Inferior parietal cortex (tissue), 1 donor: Measurements from ENCODE around the gene POLR2C.
"Not testable (repeated sequence)": the region's sequence is repeated elsewhere in the genome, so short reads cannot be mapped to it uniquely, and the experiment has no call there.

Experiments
- DNase-seq: peaks from one replicate; pipeline ENCODE4 v3.0.0-alpha.2; 2016; ENCODE audit errors: extremely low spot score

Gene POLR2C

GRCh38 chr16:57479205-57479975 is 16.9 kb downstream of the POLR2C start:
- no peak for DNase-seq

DNA sequence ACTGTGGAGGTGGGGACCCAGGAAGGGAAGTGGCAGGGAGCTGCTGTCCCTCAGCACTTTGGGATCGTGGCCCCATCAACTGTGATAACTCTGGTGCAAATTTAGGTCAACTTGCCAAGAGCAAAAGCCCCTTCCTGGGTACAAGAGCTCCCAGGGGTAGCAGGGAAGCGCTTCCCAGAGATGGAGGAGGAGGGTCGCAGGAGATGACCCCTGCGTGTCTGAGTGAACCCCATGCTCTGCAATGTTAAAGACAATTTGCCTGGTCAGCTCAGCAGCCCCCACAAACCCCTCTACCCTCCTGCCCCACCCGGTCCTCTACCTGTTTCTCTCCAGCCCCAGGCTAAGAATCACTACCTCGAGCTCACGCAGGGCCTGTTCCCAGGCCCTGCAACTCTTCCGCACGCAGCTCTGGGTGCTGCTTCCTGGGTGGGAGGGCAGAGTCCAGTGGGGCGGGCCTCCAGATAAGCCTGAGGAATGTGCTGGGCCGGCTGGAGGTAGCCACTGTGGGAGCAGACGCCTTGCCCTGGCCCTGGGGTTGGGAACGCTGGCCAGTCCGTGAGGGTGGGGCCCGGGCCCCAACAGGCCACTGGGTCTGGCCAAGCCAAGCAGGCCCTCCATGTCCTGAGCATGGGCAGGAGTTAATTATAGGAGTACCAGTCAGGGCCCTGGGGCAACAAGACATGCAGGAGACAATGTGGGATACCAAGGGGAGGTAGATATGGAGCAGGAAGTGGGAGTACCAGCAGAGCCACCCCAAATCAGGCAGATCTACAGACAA is 17.7 kb downstream of the POLR2C start:
- DNase-seq = no peak

GRCh38 chr16:57480754-57481230 is 18.3 kb downstream of the POLR2C start:
- no peak for DNase-seq

GRCh38 chr16:57481421-57481820 is 18.9 kb downstream of the POLR2C start:
- DNase-seq = no peak

DNA sequence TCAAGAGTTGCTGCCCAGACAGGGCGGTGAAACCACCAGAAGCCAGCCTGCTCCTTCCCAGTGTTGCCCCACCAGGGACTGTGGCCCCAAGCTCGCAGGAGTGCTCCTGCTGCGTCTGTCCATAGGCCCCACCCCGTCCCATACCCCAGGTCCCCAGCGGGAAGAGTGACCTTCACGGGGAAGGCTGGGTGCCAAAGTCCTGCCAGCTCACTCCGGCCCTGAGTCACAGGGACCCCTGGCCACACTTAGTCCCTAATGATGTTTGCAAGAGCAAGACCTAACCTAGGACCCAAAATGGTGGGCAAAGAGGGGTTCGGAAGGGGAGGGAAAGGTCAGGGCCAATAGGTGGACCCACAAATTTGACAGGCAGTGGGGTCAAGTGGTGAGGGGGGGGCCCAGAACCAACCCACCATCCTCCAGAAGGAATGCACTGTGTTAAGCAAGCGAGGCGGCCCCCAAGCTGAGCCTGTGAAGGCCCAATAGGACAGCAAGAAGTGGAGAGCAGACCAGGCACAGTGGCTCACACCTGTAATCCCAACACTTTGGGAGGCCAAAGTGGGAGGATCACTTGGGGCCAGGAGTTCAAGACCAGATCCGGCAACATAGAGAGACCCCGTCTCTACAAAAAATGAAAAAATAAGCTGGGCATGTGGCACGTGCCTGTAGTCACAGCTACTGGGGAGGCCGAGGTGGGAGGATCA is 20.5 kb downstream of the POLR2C start:
- no peak for DNase-seq

- no peak for DNase-seq
Observed at GRCh38 chr16:57483725-57484514, 21.4 kb downstream of the POLR2C start.

DNA sequence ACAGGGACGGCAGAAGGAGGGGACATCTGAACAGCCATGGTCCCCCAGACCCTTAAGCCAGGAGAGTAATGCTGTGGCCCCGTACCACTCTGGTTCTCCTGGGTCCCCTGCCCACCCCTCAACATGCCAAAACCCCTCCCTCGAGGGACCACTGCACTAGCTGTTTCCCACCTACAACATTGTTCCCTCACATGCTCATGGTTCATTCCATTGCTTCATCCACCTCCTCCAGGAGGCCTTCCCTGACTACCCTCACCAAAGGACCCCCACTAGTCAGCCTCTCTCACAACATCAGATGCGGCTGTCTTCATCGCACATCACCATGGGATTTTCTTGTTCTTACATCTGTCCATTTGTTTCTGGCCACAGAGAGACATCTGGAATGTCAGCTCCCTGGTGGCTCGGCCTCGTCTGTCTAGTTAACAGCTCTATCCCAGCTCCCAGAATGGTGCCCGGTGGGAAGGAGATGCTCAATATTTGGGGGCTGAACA is 22.1 kb downstream of the POLR2C start:
- DNase-seq = no peak

- no peak for DNase-seq
Observed at GRCh38 chr16:57485091-57485915, 22.8 kb downstream of the POLR2C start.

- no peak for DNase-seq
Observed at GRCh38 chr16:57485916-57486857, 23.7 kb downstream of the POLR2C start, which contains the start of gene DOK4. Gene DOK4 (minus strand): TSS chr16:57486493. CDS start chr16:57479507, 6,986 bp downstream.

DNA sequence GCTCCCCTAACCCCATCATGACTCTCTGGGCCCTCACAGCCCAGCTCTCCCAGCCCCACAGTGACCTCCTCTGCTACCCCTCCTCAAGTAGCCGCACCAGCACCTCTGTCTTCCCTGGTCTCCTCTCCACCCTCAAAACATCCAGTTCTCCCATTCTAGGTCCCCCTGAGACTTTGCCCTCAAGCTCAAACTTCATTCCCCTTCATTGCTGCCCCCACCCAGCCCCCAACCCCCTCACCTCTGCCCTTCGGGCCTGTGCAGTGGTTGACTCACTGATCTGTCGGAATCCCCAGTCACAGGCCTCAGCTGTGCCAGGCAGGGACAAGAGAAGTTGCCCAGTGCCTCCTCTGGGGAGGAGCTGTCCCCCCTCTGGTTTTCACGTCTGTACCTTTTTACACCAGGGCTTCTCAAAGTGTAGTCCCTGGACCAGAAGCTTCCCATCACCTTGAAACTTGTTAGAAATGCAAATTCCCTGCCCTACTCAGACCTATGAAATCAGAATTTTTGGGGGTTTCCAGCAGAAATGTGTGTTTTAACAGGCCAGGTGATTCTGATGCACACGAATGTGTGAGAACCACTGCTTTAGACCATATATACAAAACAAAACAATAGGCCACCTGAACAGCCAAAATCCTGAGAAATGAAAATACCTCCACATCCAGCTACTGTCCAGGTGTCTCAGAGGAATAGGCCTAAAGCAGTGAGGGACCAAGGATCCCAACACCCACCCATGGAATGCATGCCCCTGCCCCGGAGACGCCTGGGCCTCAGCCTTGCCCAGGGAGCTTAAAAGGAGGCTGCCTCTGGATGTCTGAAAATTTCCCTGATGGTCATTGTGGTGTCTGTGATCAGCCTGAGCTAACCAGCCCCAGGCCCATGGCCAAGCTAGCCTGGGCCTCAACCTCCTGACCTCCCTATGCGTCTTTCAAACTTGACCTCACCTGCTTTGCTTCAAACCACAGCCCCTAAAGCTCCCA is 24.7 kb downstream of the POLR2C start:
- DNase-seq = no peak

DNA sequence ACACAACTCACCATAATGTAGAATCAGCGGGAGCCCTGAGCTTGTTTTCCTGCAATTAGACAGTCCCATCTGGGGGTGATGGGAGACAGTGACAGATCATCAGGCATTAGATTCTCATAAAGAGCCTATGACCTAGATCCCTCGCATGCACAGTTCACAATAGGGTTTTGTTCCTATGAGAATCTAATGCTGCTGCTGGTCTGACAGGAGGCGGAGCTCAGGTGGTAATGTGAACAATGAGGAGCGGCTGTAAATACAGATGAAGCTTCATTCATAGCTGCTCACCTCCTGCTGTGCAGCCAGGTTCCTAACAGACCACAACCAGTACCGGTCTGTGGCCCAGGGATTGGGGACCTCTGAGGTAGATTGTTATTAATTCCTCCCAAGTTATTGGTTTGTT is 26.8 kb downstream of the POLR2C start:
- DNase-seq = no peak

GRCh38 chr16:57493767-57494166 is 31.3 kb downstream of the POLR2C start:
- DNase-seq = no peak

GRCh38 chr16:57497121-57497520 is 34.6 kb downstream of the POLR2C start:
- DNase-seq = no peak

DNA sequence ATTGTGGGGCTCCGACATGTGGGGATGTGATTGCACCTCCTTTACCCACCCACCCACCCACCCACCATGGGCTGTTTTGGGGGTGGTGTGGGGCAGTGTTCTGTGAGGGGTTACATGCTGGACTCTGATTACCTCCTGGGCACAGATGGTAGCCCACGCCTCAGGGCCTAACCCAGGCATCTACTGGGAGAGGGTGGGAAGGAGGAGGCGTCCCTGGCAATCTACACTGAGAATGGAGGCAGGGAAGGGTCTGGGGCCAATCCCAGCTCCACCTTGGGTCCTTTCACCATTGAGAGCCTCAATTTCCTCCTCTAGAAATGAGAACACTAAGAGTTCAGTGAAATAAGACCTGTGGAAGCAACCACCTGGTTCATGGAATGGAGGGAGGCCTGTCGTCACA is 35.6 kb downstream of the POLR2C start:
- DNase-seq = no peak

DNA sequence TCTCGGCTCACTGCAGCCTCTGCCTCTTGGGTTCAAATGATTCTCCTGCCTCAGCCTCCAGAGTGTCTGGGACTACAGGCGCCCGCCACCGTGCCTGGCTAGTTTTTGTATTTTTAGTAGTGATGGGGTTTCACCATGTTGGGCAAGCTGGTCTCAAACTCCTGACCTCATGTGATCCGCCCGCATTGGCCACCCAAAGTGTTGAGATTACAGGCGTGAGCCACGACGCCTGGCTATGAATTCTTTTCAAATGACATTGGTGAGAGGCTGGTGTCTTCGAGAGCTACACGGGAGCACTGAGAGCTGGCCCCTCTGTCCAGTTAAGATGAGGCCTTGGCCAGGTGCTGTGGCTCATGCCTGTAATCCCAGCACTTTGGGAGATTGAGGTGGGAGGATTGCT is 37.5 kb downstream of the POLR2C start:
- not testable (repeated sequence) for DNase-seq

- DNase-seq = no peak
Observed at GRCh38 chr16:57500578-57501111, 38.2 kb downstream of the POLR2C start.

- DNase-seq = no peak
Observed at GRCh38 chr16:57501492-57501891, 39.0 kb downstream of the POLR2C start.
